GM23338 (cell line): ENCODE results near the gene PHTF2. TPM values are rescaled to one million over a fixed set of nuclear protein-coding genes. Genes with fewer than 3 reads are reported as not detected.

ENCODE experiments used
- ATAC-seq: fragments of 200-7000 bp; cut with Tn5 transposase; 3 replicates; pipeline ENCODE4 v1.9.1; 2020
- DNase-seq: peaks from one replicate; pipeline ENCODE4 v3.0.0-alpha.2; 2015; ENCODE audit warnings: low spot score
- H2AFZ ChIP-seq: fragments of 200-600 bp; sonication (generic); 2 replicates; pipeline ENCODE4 v1.8.0; 2016; ENCODE audit warnings: antibody characterized with exemption, mild to moderate bottlenecking, moderate library complexity
- H3F3A ChIP-seq: fragments of 200-600 bp; sonication (generic); replicated peaks from 2 replicates; pipeline ENCODE4 v1.8.0; 2017; ENCODE audit warnings: antibody characterized with exemption, mixed run types, low read depth
- H3K27ac ChIP-seq: fragments of 200-600 bp; sonication (generic); 2 replicates; pipeline ENCODE4 v1.6.1; 2016; ENCODE audit warnings: low read depth
- H3K27me3 ChIP-seq: fragments of 200-600 bp; sonication (generic); 2 replicates; pipeline ENCODE4 v1.8.0; 2016; ENCODE audit warnings: mild to moderate bottlenecking, mixed run types, moderate library complexity; ENCODE audit not compliant: insufficient read depth
- H3K36me3 ChIP-seq: fragments of 200-600 bp; sonication (generic); 2 replicates; pipeline ENCODE4 v1.8.0; 2016; ENCODE audit warnings: mild to moderate bottlenecking; ENCODE audit not compliant: insufficient read depth
- H3K4me1 ChIP-seq: fragments of 200-600 bp; sonication (generic); 2 replicates; pipeline ENCODE4 v1.8.0; 2016; ENCODE audit warnings: mild to moderate bottlenecking, moderate library complexity; ENCODE audit not compliant: insufficient read depth
- H3K4me2 ChIP-seq: fragments of 200-600 bp; sonication (generic); 2 replicates; pipeline ENCODE4 v1.7.1; 2017; ENCODE audit warnings: mixed run types
- H3K4me3 ChIP-seq: fragments of 200-600 bp; sonication (generic); 2 replicates; pipeline ENCODE4 v1.6.1; 2016; ENCODE audit warnings: mixed run types
- H3K79me2 ChIP-seq: fragments of 200-600 bp; sonication (generic); replicated peaks from 2 replicates; pipeline ENCODE4 v1.8.0; 2017; ENCODE audit warnings: mild to moderate bottlenecking; ENCODE audit not compliant: insufficient read depth
- H3K9me2 ChIP-seq: fragments of 200-600 bp; sonication (generic); 2 replicates; pipeline ENCODE4 v1.8.0; 2017; ENCODE audit not compliant: insufficient read depth
- H4K20me1 ChIP-seq: fragments of 200-600 bp; sonication (generic); replicated peaks from 2 replicates; pipeline ENCODE4 v1.8.0; 2017; ENCODE audit warnings: mild to moderate bottlenecking; ENCODE audit not compliant: insufficient read depth
- H3K27ac Mint-ChIP-seq: 2 replicates; pipeline ENCODE4 v1.8.0; 2020; ENCODE audit warnings: inconsistent platforms, mild to moderate bottlenecking, moderate library complexity, mixed read lengths
- H3K27me3 Mint-ChIP-seq: 3 replicates; pipeline ENCODE4 v1.8.0; 2022; ENCODE audit warnings: low read depth, mild to moderate bottlenecking, moderate library complexity, mixed read lengths, inconsistent platforms; ENCODE audit not compliant: insufficient read depth, poor library complexity
- H3K36me3 Mint-ChIP-seq: 3 replicates; pipeline ENCODE4 v1.8.0; 2021; ENCODE audit warnings: low read depth, mild to moderate bottlenecking, inconsistent platforms, moderate library complexity, mixed read lengths
- H3K4me1 Mint-ChIP-seq: 3 replicates; pipeline ENCODE4 v1.8.0; 2020; ENCODE audit warnings: mild to moderate bottlenecking, inconsistent platforms, mixed read lengths
- H3K4me3 Mint-ChIP-seq: 3 replicates; pipeline ENCODE4 v1.8.0; 2021; ENCODE audit warnings: moderate library complexity, mild to moderate bottlenecking, inconsistent platforms, mixed read lengths
- H3K9me3 Mint-ChIP-seq: 3 replicates; pipeline ENCODE4 v1.8.0; 2020; ENCODE audit warnings: moderate library complexity, mild to moderate bottlenecking, inconsistent platforms, mixed read lengths
- CREB1 ChIP-seq: fragments of 250-450 bp; sonication (Bioruptor Pico); IDR thresholded peaks from 2 replicates; pipeline ENCODE4 v1.5.0; 2020; ENCODE audit warnings: low read depth, mild to moderate bottlenecking, moderate library complexity
- CTCF ChIP-seq, 2 experiments: fragments of 200-600 bp in 1 of 2; sonication (generic) in 1 of 2; conservative IDR thresholded peaks; 2 replicates each; pipeline versions ENCODE4 v1.5.1 to v1.6.1; 2016 to 2017; ENCODE audit warnings: antibody characterized with exemption in 2 of 2, low read depth in 2 of 2, mild to moderate bottlenecking in 2 of 2, moderate library complexity in 1 of 2
- ETS1 ChIP-seq: IDR thresholded peaks from 2 replicates; pipeline ENCODE4 v1.6.1; 2016; ENCODE audit warnings: antibody characterized with exemption
- EZH2phosphoT487 ChIP-seq: fragments of 200-600 bp; sonication (generic); IDR thresholded peaks from one replicate; pipeline ENCODE4 v1.8.1; 2018; ENCODE audit warnings: antibody characterized with exemption; ENCODE audit not compliant: unreplicated experiment
- JUNB ChIP-seq: IDR thresholded peaks from one replicate; pipeline ENCODE4 v1.6.1; 2016; ENCODE audit warnings: antibody characterized with exemption; ENCODE audit not compliant: unreplicated experiment
- NANOG ChIP-seq: IDR thresholded peaks from 2 replicates; pipeline ENCODE4 v1.6.1; 2016; ENCODE audit warnings: antibody characterized with exemption, borderline replicate concordance
- POLR2AphosphoS5 ChIP-seq: IDR thresholded peaks from 2 replicates; pipeline ENCODE4 v1.6.1; 2016; ENCODE audit warnings: antibody characterized with exemption, low read depth
- REST ChIP-seq: IDR thresholded peaks from one replicate; pipeline ENCODE4 v1.6.1; 2018; ENCODE audit warnings: antibody characterized with exemption; ENCODE audit not compliant: unreplicated experiment
- ZNF114 ChIP-seq: fragments of 250-450 bp; sonication (Bioruptor Pico); IDR thresholded peaks from 2 replicates; pipeline ENCODE4 v1.5.0; 2020; ENCODE audit warnings: mild to moderate bottlenecking, moderate library complexity
- ZNF331 ChIP-seq: fragments of 250-450 bp; sonication (Bioruptor Pico); IDR thresholded peaks from 2 replicates; pipeline ENCODE4 v1.5.0; 2020; ENCODE audit warnings: low read depth, mild to moderate bottlenecking, moderate library complexity
- polyA plus RNA-seq: library from polyadenylated mRNA; unstranded; fragments of >200 nt; fragmentation: Nextera tagmentation; extraction: Ambion mirVana; gene quantifications from 2 replicates; pipeline ENCODE4 v1.2.1, GENCODE V29; 2016
- total RNA-seq: library from RNA; depleted of rRNA; stranded (reverse); fragments of >200 nt; shearing (Covaris generic); gene quantifications from 2 replicates; pipeline ENCODE4 v1.2.3, GENCODE V29; 2014
- TF ChIP-seq, protein P1 (sequence below): fragments of 250-450 bp; sonication (Bioruptor Pico); IDR thresholded peaks from 2 replicates; pipeline ENCODE4 v1.5.0; 2020; ENCODE audit warnings: mild to moderate bottlenecking, moderate library complexity

The PHTF2 gene
- total and polyA plus RNA-seq, 2 experiments from 2014 or later, result 14.6 to 24.1 TPM

DNA sequence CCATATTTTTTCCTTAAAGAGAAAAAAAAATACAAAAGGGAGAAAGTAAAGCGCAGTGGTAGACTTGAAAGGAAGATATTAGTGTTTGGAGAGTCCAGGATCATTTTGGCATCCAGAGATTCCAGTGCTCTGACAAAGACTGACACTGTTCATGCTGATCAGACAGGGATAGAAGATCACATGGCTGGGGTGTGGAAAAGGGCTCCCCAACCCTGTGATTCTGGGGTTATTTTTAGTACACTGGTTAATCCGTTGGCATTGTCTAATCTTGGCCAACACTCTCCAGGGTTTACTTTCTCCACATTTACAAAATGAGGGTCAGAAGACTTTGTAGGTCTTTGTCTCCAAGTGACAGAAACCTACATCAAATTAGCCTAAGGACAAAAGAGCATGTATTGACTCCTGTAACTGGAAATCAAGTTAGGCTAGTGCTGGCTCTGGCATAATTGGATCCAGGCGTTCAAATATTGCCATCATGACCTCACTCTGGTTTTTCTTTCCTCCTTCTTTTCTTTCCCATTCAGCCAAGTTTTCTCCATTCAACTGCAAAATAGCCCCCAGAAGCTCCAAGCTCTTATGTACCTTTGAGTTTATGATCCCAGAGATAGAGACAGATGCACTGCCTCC lies 181.6 kb downstream of the PHTF2 start:
- H2AFZ ChIP-seq, result peak overlapping the region; percentile 47; the same call in 1 of the 2 replicates
- peaks cover 6% of the 10 kb centered on the region for H3K4me1 Mint-ChIP-seq
- H3K79me2 ChIP-seq, result no peaks in the 10 kb centered on the region
- H3K27me3 ChIP-seq, result no peaks in the 10 kb centered on the region
- H3K4me2 ChIP-seq, result no peak overlapping the region
- no peaks in the 10 kb centered on the region for H3K9me3 Mint-ChIP-seq
- ATAC-seq, result no peak
- TF ChIP-seq JUNB (no peak), ZNF114 (CRISPR knock-in tag) (no peak), REST (no peak), ETS1 (no peak), CREB1 (CRISPR knock-in tag) (no peak), CTCF (conservative IDR thresholded peaks at IDR 0.05; ENCODE audit: low read depth in 2 of 2) (no peak), NANOG (no peak), ZNF331 (CRISPR knock-in tag) (no peak), POLR2AphosphoS5 (no peak), EZH2phosphoT487 (no peak)
- TF ChIP-seq, protein P1, sequence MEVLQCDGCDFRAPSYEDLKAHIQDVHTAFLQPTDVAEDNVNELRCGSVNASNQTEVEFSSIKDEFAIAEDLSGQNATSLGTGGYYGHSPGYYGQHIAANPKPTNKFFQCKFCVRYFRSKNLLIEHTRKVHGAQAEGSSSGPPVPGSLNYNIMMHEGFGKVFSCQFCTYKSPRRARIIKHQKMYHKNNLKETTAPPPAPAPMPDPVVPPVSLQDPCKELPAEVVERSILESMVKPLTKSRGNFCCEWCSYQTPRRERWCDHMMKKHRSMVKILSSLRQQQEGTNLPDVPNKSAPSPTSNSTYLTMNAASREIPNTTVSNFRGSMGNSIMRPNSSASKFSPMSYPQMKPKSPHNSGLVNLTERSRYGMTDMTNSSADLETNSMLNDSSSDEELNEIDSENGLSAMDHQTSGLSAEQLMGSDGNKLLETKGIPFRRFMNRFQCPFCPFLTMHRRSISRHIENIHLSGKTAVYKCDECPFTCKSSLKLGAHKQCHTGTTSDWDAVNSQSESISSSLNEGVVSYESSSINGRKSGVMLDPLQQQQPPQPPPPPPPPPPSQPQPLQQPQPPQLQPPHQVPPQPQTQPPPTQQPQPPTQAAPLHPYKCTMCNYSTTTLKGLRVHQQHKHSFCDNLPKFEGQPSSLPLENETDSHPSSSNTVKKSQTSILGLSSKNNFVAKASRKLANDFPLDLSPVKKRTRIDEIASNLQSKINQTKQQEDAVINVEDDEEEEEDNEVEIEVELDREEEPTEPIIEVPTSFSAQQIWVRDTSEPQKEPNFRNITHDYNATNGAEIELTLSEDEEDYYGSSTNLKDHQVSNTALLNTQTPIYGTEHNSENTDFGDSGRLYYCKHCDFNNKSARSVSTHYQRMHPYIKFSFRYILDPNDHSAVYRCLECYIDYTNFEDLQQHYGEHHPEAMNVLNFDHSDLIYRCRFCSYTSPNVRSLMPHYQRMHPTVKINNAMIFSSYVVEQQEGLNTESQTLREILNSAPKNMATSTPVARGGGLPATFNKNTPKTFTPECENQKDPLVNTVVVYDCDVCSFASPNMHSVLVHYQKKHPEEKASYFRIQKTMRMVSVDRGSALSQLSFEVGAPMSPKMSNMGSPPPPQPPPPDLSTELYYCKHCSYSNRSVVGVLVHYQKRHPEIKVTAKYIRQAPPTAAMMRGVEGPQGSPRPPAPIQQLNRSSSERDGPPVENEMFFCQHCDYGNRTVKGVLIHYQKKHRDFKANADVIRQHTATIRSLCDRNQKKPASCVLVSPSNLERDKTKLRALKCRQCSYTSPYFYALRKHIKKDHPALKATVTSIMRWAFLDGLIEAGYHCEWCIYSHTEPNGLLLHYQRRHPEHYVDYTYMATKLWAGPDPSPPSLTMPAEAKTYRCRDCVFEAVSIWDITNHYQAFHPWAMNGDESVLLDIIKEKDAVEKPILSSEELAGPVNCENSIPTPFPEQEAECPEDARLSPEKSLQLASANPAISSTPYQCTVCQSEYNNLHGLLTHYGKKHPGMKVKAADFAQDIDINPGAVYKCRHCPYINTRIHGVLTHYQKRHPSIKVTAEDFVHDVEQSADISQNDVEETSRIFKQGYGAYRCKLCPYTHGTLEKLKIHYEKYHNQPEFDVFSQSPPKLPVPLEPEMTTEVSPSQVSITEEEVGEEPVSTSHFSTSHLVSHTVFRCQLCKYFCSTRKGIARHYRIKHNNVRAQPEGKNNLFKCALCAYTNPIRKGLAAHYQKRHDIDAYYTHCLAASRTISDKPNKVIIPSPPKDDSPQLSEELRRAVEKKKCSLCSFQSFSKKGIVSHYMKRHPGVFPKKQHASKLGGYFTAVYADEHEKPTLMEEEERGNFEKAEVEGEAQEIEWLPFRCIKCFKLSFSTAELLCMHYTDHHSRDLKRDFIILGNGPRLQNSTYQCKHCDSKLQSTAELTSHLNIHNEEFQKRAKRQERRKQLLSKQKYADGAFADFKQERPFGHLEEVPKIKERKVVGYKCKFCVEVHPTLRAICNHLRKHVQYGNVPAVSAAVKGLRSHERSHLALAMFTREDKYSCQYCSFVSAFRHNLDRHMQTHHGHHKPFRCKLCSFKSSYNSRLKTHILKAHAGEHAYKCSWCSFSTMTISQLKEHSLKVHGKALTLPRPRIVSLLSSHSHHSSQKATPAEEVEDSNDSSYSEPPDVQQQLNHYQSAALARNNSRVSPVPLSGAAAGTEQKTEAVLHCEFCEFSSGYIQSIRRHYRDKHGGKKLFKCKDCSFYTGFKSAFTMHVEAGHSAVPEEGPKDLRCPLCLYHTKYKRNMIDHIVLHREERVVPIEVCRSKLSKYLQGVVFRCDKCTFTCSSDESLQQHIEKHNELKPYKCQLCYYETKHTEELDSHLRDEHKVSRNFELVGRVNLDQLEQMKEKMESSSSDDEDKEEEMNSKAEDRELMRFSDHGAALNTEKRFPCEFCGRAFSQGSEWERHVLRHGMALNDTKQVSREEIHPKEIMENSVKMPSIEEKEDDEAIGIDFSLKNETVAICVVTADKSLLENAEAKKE (CRISPR knock-in tag), result no peak
- H3K4me3 ChIP-seq, result no peak overlapping the region
- peaks cover 4% of the 10 kb centered on the region for H3K27me3 Mint-ChIP-seq
- no peaks in the 10 kb centered on the region for H3K36me3 Mint-ChIP-seq
- H3K4me3 Mint-ChIP-seq, result no peak overlapping the region
- no peaks in the 10 kb centered on the region for H3F3A ChIP-seq
- no peak overlapping the region for H3K27ac Mint-ChIP-seq
- no peaks in the 10 kb centered on the region; the same call in 1 of the 2 replicates for H3K4me1 ChIP-seq
- no peaks in the 10 kb centered on the region for H3K9me2 ChIP-seq
- DNase-seq, result no peak
- H3K27ac ChIP-seq, result no peak overlapping the region
- no peaks in the 10 kb centered on the region for H3K36me3 ChIP-seq
- no peaks in the 10 kb centered on the region for H4K20me1 ChIP-seq
